ENCODE data around the gene CCDC12. TPM values are rescaled to one million over a fixed set of nuclear protein-coding genes. Genes with fewer than 3 reads are reported as not detected.

CCDC12 gene
- total RNA-seq, 1 experiment from 2014 or later, result 46.5 TPM

GRCh38 chr3:46930945-46931403 is 45.6 kb downstream of the CCDC12 start:
- Histone ChIP-seq H3K4me2 (ENCODE audit: low read length) (no peak overlapping the region), H3K9me3 (ENCODE audit: control insufficient read depth in 1 of 2, insufficient read depth in 1 of 2, low read depth in 1 of 2, low read length in 2 of 2) (no peaks in the 10 kb centered on the region), H3K27me3 (ENCODE audit: insufficient read depth, low read length) (no peaks in the 10 kb centered on the region), H3K4me3 (replicated peaks in 1 of 2; ENCODE audit: low read depth in 1 of 2, low read length in 2 of 2) (no peak overlapping the region), H2AFZ (ENCODE audit: low read depth, low read length, poor library complexity, severe bottlenecking) (no peak overlapping the region), H3K4me1 (ENCODE audit: control insufficient read depth in 1 of 2, insufficient read depth in 2 of 2, low read length in 2 of 2) (peaks cover 47 to 59% of the 10 kb centered on the region in 2 experiments), H3K79me2 (ENCODE audit: insufficient read depth, low read length) (peaks cover 98% of the 10 kb centered on the region), H3K36me3 (ENCODE audit: control insufficient read depth in 1 of 2, insufficient read depth in 2 of 2, low read length in 2 of 2) (peaks cover 0 to 9% of the 10 kb centered on the region in 2 experiments; a peak in 2 of 4 replicates), H3K9me2 (ENCODE audit: insufficient read depth) (no peaks in the 10 kb centered on the region), H3K27ac (ENCODE audit: low read depth, low read length) (peak overlapping the region; percentile 21; the same call in 1 of the 2 replicates), H4K20me1 (ENCODE audit: insufficient read depth) (peaks cover 5% of the 10 kb centered on the region; the same call in 1 of the 2 replicates), H3K9ac (ENCODE audit: low read length) (no peak overlapping the region)
- ATAC-seq, result no peak
- intact Hi-C loops (cut with micrococcal nuclease), result no loop called here
- RAD21 ChIA-PET (ENCODE audit: low non-redundant PET in 1 of 2, low total read pairs in 2 of 2, uncharacterized antibody in 2 of 2, unreplicated experiment in 2 of 2), result no interaction called here
- CTCF ChIA-PET, result interaction anchor here (0.8 to 1.0 kb wide), 2 partner anchors 9 to 21 kb away, joined by 3 read pairs; no protein-coding TSS in a partner anchor
- DNase-seq (ENCODE audit: low read depth, low spot score), result no peak
- no TSS peak for BruUV-seq (replicated peaks)
- no peak for TF ChIP-seq EZH2 (IDR thresholded peaks at IDR 0.05)
- TF ChIP-seq POLR2AphosphoS5 (IDR thresholded peaks at IDR 0.05; ENCODE audit: low read depth, low read length), result no peak
- TF ChIP-seq SRF (IDR thresholded peaks at IDR 0.05; ENCODE audit: low read depth), result no peak
- TF ChIP-seq ZNF274 (IDR thresholded peaks at IDR 0.05; ENCODE audit: low read depth, low read length), result no peak
- no peak for TF ChIP-seq MAX (IDR thresholded peaks at IDR 0.05)
- POLR2A ChIA-PET, result interaction anchor here (0.6 kb wide), 1 partner anchor 46 kb away, joined by 5 read pairs; no protein-coding TSS in a partner anchor

- Histone ChIP-seq H3K4me1 (ENCODE audit: control insufficient read depth in 1 of 2, insufficient read depth in 2 of 2, low read length in 2 of 2) (peaks cover 41 to 53% of the 10 kb centered on the region in 2 experiments), H3K4me2 (ENCODE audit: low read length) (no peak overlapping the region), H3K9ac (ENCODE audit: low read length) (no peak overlapping the region), H3K4me3 (replicated peaks in 1 of 2; ENCODE audit: low read depth in 1 of 2, low read length in 2 of 2) (no peak overlapping the region), H4K20me1 (ENCODE audit: insufficient read depth) (no peaks in the 10 kb centered on the region; the same call in 1 of the 2 replicates), H3K9me3 (ENCODE audit: control insufficient read depth in 1 of 2, insufficient read depth in 1 of 2, low read depth in 1 of 2, low read length in 2 of 2) (no peaks in the 10 kb centered on the region), H2AFZ (ENCODE audit: low read depth, low read length, poor library complexity, severe bottlenecking) (no peak overlapping the region), H3K79me2 (ENCODE audit: insufficient read depth, low read length) (peaks cover 93% of the 10 kb centered on the region), H3K9me2 (ENCODE audit: insufficient read depth) (no peaks in the 10 kb centered on the region), H3K36me3 (ENCODE audit: control insufficient read depth in 1 of 2, insufficient read depth in 2 of 2, low read length in 2 of 2) (peaks cover 5 to 7% of the 10 kb centered on the region in 2 experiments; a peak in 2 of 4 replicates), H3K27me3 (ENCODE audit: insufficient read depth, low read length) (no peaks in the 10 kb centered on the region), H3K27ac (ENCODE audit: low read depth, low read length) (peak overlapping the region; percentile 21; the same call in 1 of the 2 replicates)
- intact Hi-C loops (cut with micrococcal nuclease), result no loop called here
- POLR2A ChIA-PET, result no interaction called here
- BruUV-seq (replicated peaks), result no TSS peak
- DNase-seq (ENCODE audit: low read depth, low spot score), result no peak
- RAD21 ChIA-PET (ENCODE audit: low non-redundant PET in 1 of 2, low total read pairs in 2 of 2, uncharacterized antibody in 2 of 2, unreplicated experiment in 2 of 2), result no interaction called here
- CTCF ChIA-PET, result interaction anchor here (0.9 kb wide), 1 partner anchor 21 kb away, joined by 3 read pairs; no protein-coding TSS in a partner anchor
- ATAC-seq, result no peak
- TF ChIP-seq CBX3 (IDR thresholded peaks at IDR 0.05; ENCODE audit: low read depth) (no peak), TCF7L2 (IDR thresholded peaks at IDR 0.05; ENCODE audit: borderline replicate concordance, extremely low read depth, insufficient read depth, insufficient read length) (no peak), EZH2phosphoT487 (IDR thresholded peaks at IDR 0.05; ENCODE audit: borderline replicate concordance) (no peak), ZBTB33 (IDR thresholded peaks at IDR 0.05; ENCODE audit: extremely low read depth, insufficient replicate concordance, low read length) (no peak), SIN3A (IDR thresholded peaks at IDR 0.05; ENCODE audit: low read depth) (no peak), RAD21 (IDR thresholded peaks at IDR 0.05; ENCODE audit: low read depth) (no peak), POLR2AphosphoS5 (IDR thresholded peaks at IDR 0.05; ENCODE audit: low read depth, low read length) (no peak)
- TF ChIP-seq, protein P1, sequence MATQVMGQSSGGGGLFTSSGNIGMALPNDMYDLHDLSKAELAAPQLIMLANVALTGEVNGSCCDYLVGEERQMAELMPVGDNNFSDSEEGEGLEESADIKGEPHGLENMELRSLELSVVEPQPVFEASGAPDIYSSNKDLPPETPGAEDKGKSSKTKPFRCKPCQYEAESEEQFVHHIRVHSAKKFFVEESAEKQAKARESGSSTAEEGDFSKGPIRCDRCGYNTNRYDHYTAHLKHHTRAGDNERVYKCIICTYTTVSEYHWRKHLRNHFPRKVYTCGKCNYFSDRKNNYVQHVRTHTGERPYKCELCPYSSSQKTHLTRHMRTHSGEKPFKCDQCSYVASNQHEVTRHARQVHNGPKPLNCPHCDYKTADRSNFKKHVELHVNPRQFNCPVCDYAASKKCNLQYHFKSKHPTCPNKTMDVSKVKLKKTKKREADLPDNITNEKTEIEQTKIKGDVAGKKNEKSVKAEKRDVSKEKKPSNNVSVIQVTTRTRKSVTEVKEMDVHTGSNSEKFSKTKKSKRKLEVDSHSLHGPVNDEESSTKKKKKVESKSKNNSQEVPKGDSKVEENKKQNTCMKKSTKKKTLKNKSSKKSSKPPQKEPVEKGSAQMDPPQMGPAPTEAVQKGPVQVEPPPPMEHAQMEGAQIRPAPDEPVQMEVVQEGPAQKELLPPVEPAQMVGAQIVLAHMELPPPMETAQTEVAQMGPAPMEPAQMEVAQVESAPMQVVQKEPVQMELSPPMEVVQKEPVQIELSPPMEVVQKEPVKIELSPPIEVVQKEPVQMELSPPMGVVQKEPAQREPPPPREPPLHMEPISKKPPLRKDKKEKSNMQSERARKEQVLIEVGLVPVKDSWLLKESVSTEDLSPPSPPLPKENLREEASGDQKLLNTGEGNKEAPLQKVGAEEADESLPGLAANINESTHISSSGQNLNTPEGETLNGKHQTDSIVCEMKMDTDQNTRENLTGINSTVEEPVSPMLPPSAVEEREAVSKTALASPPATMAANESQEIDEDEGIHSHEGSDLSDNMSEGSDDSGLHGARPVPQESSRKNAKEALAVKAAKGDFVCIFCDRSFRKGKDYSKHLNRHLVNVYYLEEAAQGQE (IDR thresholded peaks at IDR 0.05; ENCODE audit: low read depth), result no peak
Observed at GRCh38 chr3:46930166-46930944, 46.2 kb downstream of the CCDC12 start.
